HepG2 (cell line): ENCODE results near the gene FOXR1. TPM values are rescaled to one million over a fixed set of nuclear protein-coding genes. Genes with fewer than 3 reads are reported as not detected.

Experiments used
- GABPA ChIP-seq, 2 experiments: IDR thresholded peaks; 2 replicates each; pipeline ENCODE4 v1.6.1; 2011 to 2016; ENCODE audit warnings: low read depth in 2 of 2, low read length in 1 of 2, missing biosample characterization in 1 of 2, missing genetic modification characterization in 1 of 2
- HDAC2 ChIP-seq: sonication (generic); formaldehyde crosslinking; IDR thresholded peaks from 2 replicates; pipeline ENCODE4 v1.4.0; 2020; ENCODE audit warnings: missing genetic modification reagents
- HNRNPL ChIP-seq: fragments of 200-400 bp; formaldehyde crosslinking; IDR thresholded peaks from 2 replicates; pipeline ENCODE4 v1.6.1; 2017; ENCODE audit warnings: mild to moderate bottlenecking, low read depth, low read length
- HOXA9 ChIP-seq: sonication (generic); formaldehyde crosslinking; IDR thresholded peaks from 2 replicates; pipeline ENCODE4 v1.8.1; 2022; ENCODE audit warnings: missing genetic modification reagents, mild to moderate bottlenecking, moderate library complexity, borderline replicate concordance
- MED1 ChIP-seq: sonication (generic); formaldehyde crosslinking; IDR thresholded peaks from 2 replicates; pipeline ENCODE4 v1.4.0; 2020; ENCODE audit warnings: missing genetic modification reagents
- MTA1 ChIP-seq: sonication (generic); formaldehyde crosslinking; IDR thresholded peaks from 2 replicates; pipeline ENCODE4 v1.4.0; 2020; ENCODE audit warnings: missing genetic modification reagents, mild to moderate bottlenecking, borderline replicate concordance
- MYC ChIP-seq: sonication (generic); formaldehyde crosslinking; IDR thresholded peaks from 2 replicates; pipeline ENCODE4 v1.9.0; 2021; ENCODE audit warnings: missing genetic modification reagents, borderline replicate concordance
- NCOA2 ChIP-seq: sonication (generic); formaldehyde crosslinking; IDR thresholded peaks from 2 replicates; pipeline ENCODE4 v1.8.0; 2022; ENCODE audit warnings: inconsistent platforms
- PATZ1 ChIP-seq: sonication (generic); formaldehyde crosslinking; IDR thresholded peaks from 2 replicates; pipeline ENCODE4 v1.4.0; 2020; ENCODE audit warnings: missing genetic modification reagents
- POLR2A ChIP-seq, 2 experiments: IDR thresholded peaks; 2 replicates each; pipeline ENCODE4 v1.6.1; 2011; ENCODE audit warnings: low read depth in 2 of 2, low read length in 2 of 2, mild to moderate bottlenecking in 1 of 2, moderate library complexity in 1 of 2; ENCODE audit not compliant: insufficient read depth in 1 of 2
- RBFOX2 ChIP-seq: fragments of 200-400 bp; formaldehyde crosslinking; IDR thresholded peaks from 2 replicates; pipeline ENCODE4 v1.6.1; 2017; ENCODE audit warnings: low read depth, mild to moderate bottlenecking, low read length
- RFXAP ChIP-seq: sonication (generic); formaldehyde crosslinking; IDR thresholded peaks from 2 replicates; pipeline ENCODE4 v1.4.0; 2020; ENCODE audit warnings: missing genetic modification reagents, borderline replicate concordance
- SAP130 ChIP-seq: IDR thresholded peaks from 2 replicates; pipeline ENCODE4 v1.6.1; 2016; ENCODE audit warnings: low read depth
- SOX13 ChIP-seq, 3 experiments: fragments of 450-650 bp in 1 of 3; sonication (generic) in 1 of 3; formaldehyde crosslinking in 1 of 3; IDR thresholded peaks in 2 of 3; conservative IDR thresholded peaks in 1 of 3; 2 replicates each; pipeline versions ENCODE4 v1.5.0 to v1.6.1; 2016 to 2020; ENCODE audit warnings: antibody characterized with exemption in 1 of 3, mild to moderate bottlenecking in 1 of 3, missing compliant biosample characterization in 1 of 3, missing genetic modification reagents in 1 of 3, moderate library complexity in 1 of 3
- STAG1 ChIP-seq: sonication (generic); formaldehyde crosslinking; IDR thresholded peaks from 2 replicates; pipeline ENCODE4 v1.4.0; 2020; ENCODE audit warnings: missing genetic modification reagents
- THRA ChIP-seq: sonication (generic); formaldehyde crosslinking; IDR thresholded peaks from 2 replicates; pipeline ENCODE4 v1.4.0; 2020; ENCODE audit warnings: missing genetic modification reagents, borderline replicate concordance
- ZBTB44 ChIP-seq: sonication (generic); formaldehyde crosslinking; IDR thresholded peaks from 2 replicates; pipeline ENCODE4 v1.4.0; 2020; ENCODE audit warnings: missing genetic modification reagents
- ZNF503 ChIP-seq: sonication (generic); formaldehyde crosslinking; IDR thresholded peaks from 2 replicates; pipeline ENCODE4 v1.4.0; 2020; ENCODE audit warnings: missing genetic modification reagents
- ZNF556 ChIP-seq: sonication (generic); formaldehyde crosslinking; IDR thresholded peaks from 2 replicates; pipeline ENCODE4 v1.4.0; 2020; ENCODE audit warnings: mild to moderate bottlenecking, missing genetic modification reagents, borderline replicate concordance
- ZNF691 ChIP-seq: sonication (generic); formaldehyde crosslinking; IDR thresholded peaks from 2 replicates; pipeline ENCODE4 v1.4.0; 2020; ENCODE audit warnings: missing genetic modification reagents, low read depth, mild to moderate bottlenecking, borderline replicate concordance
- polyA plus RNA-seq, 8 experiments: library from polyadenylated mRNA; depleted of rRNA in 3 of 8; stranded (reverse) in 7 of 8; unstranded in 1 of 8; fragments of >200 nt; fragmentation: Illumina TruSeq in 4 of 8; extraction: Trizol in 4 of 8; gene quantifications; 2 replicates each; pipeline versions ENCODE4 v1.2.1 to v1.2.3, GENCODE V29; 2011 to 2016; ENCODE audit warnings: low read depth in 4 of 8, missing spikeins in 1 of 8, mixed read lengths in 1 of 8; ENCODE audit not compliant: insufficient read depth in 1 of 8
- total RNA-seq, 5 experiments: library from RNA; depleted of rRNA; stranded (reverse); fragments of >200 nt; fragmentation: Illumina TruSeq; extraction: Trizol; gene quantifications; 2 replicates each; pipeline ENCODE4 v1.2.3, GENCODE V29; 2016; ENCODE audit warnings: low read depth in 1 of 5

The FOXR1 gene
- total and polyA plus RNA-seq, 2 of the 13 experiments (the other 11 are each of a cell fraction or from before 2014, with no cell fraction given) = not detected

GRCh38 chr11:118921929-118922744 lies 49.4 kb upstream of the FOXR1 start (continued):
- TF ChIP-seq SOX13 (IDR thresholded peaks at IDR 0.05) (no peak), SOX13 (CRISPR knock-in tag; conservative IDR thresholded peaks at IDR 0.05 in 1 of 2, IDR thresholded peaks at IDR 0.05 in 1 of 2) (peak in 1 of 2 experiments; percentile 43; a peak in 1 of 4 replicates), ZNF556 (CRISPR knock-in tag) (0 out of 2 replicates have a peak, but pooled peaks have one; percentile 12), MTA1 (CRISPR knock-in tag) (0 out of 2 replicates have a peak, but pooled peaks have one; percentile 66), GABPA (IDR thresholded peaks at IDR 0.05; ENCODE audit: low read depth, low read length) (no peak), GABPA (CRISPR knock-in tag; IDR thresholded peaks at IDR 0.05; ENCODE audit: low read depth) (peak; percentile 25; the same call in 1 of the 2 replicates), POLR2A (IDR thresholded peaks at IDR 0.05; ENCODE audit: insufficient read depth in 1 of 2, low read depth in 2 of 2, low read length in 2 of 2) (peak in 1 of 2 experiments; percentile 51; a peak in 2 of 4 replicates), RBFOX2 (0 out of 2 replicates have a peak, but pooled peaks have one; percentile 41), HNRNPL (peak; percentile 81), PATZ1 (CRISPR knock-in tag) (peak; percentile 95), HOXA9 (CRISPR knock-in tag) (no peak), THRA (peak; percentile 49; the same call in 1 of the 2 replicates), ZNF691 (CRISPR knock-in tag) (no peak), MED1 (CRISPR knock-in tag) (peak; percentile 34; the same call in 1 of the 2 replicates), RFXAP (CRISPR knock-in tag) (0 out of 2 replicates have a peak, but pooled peaks have one; percentile 21), HDAC2 (CRISPR knock-in tag) (peak; percentile 53), ZNF503 (CRISPR knock-in tag) (no peak), NCOA2 (CRISPR knock-in tag) (0 out of 2 replicates have a peak, but pooled peaks have one; percentile 20), MYC (CRISPR knock-in tag) (peak; percentile 17; the same call in 1 of the 2 replicates), STAG1 (CRISPR knock-in tag) (0 out of 2 replicates have a peak, but pooled peaks have one; percentile 3), SAP130 (CRISPR knock-in tag) (peak; percentile 78), ZBTB44 (CRISPR knock-in tag) (no peak)
